GM12873 (cell line): ENCODE data around the gene NME8.

Source experiments
- TF ChIP-seq, protein P1 (sequence below): IDR thresholded peaks from 2 replicates; pipeline ENCODE4 v1.5.1; 2012; ENCODE audit warnings: low read depth, mild to moderate bottlenecking, moderate library complexity, low read length, control low read depth; ENCODE audit not compliant: insufficient read depth; ENCODE audit errors: missing control alignments

Gene NME8

DNA sequence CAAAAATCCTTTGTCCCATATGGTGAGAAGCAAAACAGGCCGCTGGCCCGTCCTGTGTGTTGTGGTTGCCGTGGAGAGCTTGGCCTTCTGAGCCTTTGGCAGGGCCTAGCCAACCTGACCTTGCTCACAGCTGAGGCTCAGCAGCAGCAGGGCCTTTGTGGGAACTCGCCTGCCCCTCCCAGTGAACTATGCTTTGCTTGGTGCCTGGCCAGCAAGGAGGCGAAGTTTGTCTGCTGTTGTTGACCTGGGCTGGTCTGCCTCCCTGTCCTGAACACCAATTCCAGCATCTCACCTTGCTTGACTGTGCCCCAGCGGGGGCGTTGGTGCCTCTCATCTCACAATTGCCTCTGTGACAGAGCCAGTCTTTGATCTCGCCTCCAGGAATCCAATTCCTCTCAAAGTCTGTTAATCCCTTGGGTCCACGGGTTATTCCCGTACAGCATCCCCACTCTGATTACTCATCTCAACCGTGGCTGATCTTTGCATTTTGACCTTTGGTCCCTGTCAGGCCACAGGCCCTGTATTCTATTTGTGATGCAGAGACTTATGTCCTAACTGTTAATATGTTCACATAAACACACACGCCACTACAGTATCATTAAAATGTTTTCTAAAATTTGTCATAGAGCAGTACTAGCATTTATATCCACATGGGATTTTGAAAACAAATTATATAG is 94.7 kb downstream of the NME8 start:
- TF ChIP-seq, protein P1, sequence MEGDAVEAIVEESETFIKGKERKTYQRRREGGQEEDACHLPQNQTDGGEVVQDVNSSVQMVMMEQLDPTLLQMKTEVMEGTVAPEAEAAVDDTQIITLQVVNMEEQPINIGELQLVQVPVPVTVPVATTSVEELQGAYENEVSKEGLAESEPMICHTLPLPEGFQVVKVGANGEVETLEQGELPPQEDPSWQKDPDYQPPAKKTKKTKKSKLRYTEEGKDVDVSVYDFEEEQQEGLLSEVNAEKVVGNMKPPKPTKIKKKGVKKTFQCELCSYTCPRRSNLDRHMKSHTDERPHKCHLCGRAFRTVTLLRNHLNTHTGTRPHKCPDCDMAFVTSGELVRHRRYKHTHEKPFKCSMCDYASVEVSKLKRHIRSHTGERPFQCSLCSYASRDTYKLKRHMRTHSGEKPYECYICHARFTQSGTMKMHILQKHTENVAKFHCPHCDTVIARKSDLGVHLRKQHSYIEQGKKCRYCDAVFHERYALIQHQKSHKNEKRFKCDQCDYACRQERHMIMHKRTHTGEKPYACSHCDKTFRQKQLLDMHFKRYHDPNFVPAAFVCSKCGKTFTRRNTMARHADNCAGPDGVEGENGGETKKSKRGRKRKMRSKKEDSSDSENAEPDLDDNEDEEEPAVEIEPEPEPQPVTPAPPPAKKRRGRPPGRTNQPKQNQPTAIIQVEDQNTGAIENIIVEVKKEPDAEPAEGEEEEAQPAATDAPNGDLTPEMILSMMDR = no peak

DNA sequence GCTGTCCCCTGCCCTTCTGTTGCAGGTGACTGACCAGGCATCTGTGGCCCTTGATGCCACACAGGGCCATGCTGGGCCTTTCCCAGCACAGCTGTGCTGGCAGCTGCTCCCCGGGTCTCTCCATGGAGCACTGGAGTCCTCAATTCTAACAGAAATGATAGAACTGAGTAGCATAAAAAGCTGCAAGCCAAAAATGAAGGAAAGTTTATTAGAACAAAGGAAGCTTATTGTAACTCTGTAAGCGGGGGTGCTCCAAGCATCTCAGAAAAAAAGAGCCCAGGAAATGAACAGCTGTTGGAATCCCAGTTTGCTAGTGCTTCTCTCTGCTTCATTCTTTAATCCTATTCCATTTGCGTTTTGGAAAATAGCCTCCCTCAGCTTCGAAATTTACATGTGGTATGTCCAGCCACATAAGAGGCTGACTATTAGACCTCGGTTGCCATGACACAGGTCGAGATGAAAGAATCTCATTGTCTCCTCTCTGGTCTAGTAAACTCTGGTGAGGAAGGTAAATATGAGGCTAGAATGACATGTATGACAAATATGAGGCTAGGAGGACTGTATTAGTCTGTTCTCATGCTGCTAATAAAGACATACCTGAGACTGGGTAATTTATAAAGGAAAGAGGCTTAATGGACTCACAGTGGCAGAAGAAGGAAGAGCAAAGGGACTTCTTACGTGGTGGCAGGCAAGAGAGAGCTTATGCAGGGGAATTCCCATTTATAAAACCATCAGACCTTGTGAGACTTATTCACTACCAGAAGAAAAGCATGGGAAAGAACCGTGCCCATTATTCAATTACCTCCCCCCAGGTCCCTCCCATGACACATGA is 95.7 kb downstream of the NME8 start:
- TF ChIP-seq, protein P1 = no peak

DNA sequence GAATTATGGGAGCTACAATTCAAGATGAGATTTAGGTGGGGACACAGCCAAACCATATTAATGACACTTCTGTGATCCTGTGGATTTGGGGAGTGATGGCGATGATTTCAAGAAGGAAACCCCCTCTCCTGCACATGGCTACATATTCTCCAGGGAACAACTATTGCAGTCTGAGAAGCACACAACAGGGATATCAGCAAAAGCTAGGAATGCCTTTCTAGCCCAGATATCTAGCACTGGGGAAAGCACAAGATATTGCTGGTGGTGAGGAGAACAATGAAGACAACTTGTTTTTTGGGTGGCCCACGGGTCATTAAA is 96.3 kb downstream of the NME8 start:
- TF ChIP-seq, protein P1 = no peak

DNA sequence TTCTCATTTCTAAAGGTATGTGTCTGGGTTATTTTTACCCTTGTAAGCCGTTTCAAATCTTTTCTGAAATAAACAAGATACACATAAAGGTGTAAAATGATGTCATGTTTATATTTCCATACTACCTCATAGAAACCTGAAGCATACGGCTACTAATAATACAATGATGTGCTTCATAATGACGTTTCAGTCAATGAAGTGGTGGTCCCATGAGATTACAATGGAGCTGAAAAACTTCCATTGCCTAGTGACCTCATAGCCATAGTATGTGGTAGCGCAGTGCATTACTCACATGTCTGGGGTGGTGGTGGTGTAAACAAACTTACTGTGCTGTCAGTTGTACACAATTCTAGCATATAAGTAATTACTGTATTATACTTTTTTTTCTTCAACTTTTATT is 96.9 kb downstream of the NME8 start:
- TF ChIP-seq, protein P1 = no peak

DNA sequence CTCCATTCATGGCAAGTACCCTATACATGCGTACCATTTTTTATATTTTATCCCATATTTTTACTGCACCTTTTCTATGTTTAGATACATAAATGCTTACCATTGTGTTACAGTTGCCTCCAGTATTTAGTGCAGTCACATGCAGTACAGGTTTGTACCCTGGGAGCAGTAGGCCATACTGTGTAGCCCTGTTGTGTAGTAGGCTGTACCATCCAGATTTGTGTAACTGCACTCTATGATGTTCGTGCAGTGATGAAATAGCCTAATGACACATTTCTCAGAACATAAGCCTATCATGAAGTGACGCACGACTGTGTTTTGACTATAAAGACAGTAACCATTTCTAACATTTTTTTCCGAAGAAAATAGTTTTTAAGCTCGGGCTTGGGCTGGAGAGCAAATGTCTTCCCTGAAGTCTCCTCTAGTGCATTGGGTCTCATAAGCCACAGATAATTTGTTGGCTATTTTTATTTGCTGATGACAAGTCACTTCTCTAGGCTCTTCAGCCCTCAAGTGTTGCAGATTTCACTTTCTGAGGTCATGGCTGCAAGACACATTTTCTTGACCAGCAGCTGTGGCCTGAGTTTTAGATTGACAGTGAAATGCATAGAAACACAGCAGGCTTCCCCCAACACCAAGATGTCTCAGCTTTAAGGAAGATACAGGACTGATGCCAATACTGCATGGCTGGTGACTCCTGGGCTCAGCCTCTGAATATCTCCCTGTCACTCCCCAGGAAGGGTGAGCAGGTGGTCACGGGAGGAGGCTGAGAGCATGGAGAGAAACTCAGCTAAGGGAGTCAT is 98.9 kb downstream of the NME8 start:
- TF ChIP-seq, protein P1 = no peak

DNA sequence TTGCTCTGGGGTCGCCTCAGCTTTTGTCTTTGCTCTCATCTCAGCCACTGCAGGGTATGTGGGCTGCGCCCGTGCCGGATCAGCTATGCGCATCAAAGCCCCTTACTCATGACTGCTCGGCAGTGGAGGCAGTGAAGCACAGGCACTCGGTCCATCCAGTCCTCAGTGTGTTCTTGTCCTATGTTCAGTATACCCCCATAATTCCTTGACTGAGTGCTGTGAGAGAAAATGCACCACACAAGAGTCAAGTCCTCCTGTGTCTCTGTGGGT is 99.5 kb downstream of the NME8 start:
- TF ChIP-seq, protein P1 = no peak
